ENCODE results near the gene CMPK2.
"Not testable (repeated sequence)": the region's sequence is repeated elsewhere in the genome, so short reads cannot be mapped to it uniquely, and the experiment has no call there.

DNA sequence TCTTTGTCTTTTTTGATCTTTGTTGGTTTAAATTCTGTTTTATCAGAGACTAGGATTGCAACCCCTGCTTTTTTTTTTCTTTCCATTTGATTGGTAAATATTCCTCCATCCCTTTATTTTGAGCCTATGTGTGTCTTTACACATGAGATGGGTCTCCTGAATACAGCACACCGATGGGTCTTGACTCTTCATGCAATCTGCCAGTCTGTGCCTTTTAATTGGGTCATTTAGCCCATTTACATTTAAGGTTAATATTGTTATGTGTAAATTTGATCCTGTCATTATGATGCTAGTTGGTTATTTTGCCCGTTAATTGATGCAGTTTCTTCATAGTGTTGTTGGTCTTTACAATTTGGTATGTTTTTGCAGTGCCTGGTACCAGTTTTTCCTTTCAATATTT lies 36.9 kb upstream of the CMPK2 start:
- TF ChIP-seq ISL1 (CRISPR knock-in tag; IDR thresholded peaks at IDR 0.05); PPARA (CRISPR knock-in tag; IDR thresholded peaks at IDR 0.05; ENCODE audit: borderline replicate concordance); ESRRG (CRISPR knock-in tag; IDR thresholded peaks at IDR 0.05); ZC3H10 (CRISPR knock-in tag; IDR thresholded peaks at IDR 0.05); ZNF8 (CRISPR knock-in tag; IDR thresholded peaks at IDR 0.05); TCF4 (CRISPR knock-in tag; IDR thresholded peaks at IDR 0.05; ENCODE audit: borderline replicate concordance); ZFP3 (CRISPR knock-in tag; IDR thresholded peaks at IDR 0.05): not testable (repeated sequence)
- TF ChIP-seq, protein P1, sequence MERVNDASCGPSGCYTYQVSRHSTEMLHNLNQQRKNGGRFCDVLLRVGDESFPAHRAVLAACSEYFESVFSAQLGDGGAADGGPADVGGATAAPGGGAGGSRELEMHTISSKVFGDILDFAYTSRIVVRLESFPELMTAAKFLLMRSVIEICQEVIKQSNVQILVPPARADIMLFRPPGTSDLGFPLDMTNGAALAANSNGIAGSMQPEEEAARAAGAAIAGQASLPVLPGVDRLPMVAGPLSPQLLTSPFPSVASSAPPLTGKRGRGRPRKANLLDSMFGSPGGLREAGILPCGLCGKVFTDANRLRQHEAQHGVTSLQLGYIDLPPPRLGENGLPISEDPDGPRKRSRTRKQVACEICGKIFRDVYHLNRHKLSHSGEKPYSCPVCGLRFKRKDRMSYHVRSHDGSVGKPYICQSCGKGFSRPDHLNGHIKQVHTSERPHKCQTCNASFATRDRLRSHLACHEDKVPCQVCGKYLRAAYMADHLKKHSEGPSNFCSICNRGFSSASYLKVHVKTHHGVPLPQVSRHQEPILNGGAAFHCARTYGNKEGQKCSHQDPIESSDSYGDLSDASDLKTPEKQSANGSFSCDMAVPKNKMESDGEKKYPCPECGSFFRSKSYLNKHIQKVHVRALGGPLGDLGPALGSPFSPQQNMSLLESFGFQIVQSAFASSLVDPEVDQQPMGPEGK (CRISPR knock-in tag; IDR thresholded peaks at IDR 0.05; ENCODE audit: borderline replicate concordance) = not testable (repeated sequence)
- TF ChIP-seq, protein P2, sequence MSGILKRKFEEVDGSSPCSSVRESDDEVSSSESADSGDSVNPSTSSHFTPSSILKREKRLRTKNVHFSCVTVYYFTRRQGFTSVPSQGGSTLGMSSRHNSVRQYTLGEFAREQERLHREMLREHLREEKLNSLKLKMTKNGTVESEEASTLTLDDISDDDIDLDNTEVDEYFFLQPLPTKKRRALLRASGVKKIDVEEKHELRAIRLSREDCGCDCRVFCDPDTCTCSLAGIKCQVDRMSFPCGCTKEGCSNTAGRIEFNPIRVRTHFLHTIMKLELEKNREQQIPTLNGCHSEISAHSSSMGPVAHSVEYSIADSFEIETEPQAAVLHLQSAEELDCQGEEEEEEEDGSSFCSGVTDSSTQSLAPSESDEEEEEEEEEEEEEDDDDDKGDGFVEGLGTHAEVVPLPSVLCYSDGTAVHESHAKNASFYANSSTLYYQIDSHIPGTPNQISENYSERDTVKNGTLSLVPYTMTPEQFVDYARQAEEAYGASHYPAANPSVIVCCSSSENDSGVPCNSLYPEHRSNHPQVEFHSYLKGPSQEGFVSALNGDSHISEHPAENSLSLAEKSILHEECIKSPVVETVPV (CRISPR knock-in tag; IDR thresholded peaks at IDR 0.05) = not testable (repeated sequence)
